GM10266 (cell line): ENCODE measurements around the gene SLC9A9.

ENCODE experiments used
- DNase-seq: peaks from one replicate; pipeline ENCODE4 v3.0.0; 2012; ENCODE audit errors: extremely low spot score
- CTCF ChIP-seq: IDR thresholded peaks from 2 replicates; pipeline ENCODE4 v1.5.1; 2012; ENCODE audit warnings: mild to moderate bottlenecking, low read depth; ENCODE audit not compliant: control insufficient read depth, insufficient read depth; ENCODE audit errors: missing control alignments

The SLC9A9 gene

GRCh38 chr3:143447491-143447890 is 400.8 kb downstream of the SLC9A9 start:
- no peak for DNase-seq
- TF ChIP-seq CTCF: no peak

DNA sequence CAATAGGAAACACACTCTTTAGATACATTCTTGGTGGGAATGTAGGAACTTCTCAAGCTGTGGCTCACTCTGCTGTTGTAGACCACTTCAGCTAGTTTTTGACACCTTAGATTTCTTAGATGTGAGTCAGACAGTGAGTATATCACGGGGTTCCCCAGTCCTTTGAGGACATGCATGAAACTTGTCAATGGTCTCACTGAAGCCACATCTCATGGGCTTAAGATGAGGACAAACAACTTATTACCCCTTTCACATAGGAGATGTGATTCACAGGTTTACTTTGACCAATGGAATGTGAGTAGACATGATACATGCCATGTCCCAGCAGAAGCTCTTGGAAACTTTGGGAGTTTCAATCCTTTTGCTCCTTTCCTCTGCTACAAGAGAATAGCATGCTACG is 403.1 kb downstream of the SLC9A9 start:
- TF ChIP-seq CTCF: no peak
- peak; percentile 52 for DNase-seq

GRCh38 chr3:143443851-143444331 is 404.4 kb downstream of the SLC9A9 start:
- TF ChIP-seq CTCF: no peak
- DNase-seq: no peak

DNA sequence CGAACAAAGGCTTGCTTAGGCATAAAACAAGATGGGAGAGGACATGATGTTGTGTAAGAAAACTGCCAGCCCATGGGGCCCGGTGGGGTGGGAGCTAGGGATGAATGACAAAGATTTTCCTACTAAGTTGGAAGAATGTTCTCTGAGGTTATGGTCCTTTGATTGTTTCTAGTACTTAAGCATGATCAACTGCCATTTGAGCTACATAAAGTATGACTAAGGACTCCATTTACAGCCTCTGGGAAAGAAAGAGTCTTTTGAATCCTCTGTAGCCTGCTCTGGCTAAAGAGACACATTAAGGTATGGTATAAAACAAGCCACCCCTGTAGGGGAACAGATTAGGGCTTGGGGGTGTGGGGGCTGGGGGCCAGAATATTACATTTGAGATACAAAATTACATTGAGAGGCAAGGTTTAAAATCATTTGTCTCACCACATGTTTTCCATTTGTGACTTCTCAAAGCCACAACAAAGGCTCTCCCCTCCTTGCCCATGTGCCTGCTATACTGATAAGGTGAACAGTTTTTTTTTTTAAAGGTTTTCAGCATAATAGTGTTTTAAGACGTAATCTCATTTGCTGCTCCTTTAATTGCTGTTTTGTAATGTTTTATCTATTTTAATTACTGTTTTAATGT is 405.3 kb downstream of the SLC9A9 start:
- no peak for TF ChIP-seq CTCF
- DNase-seq: no peak

DNA sequence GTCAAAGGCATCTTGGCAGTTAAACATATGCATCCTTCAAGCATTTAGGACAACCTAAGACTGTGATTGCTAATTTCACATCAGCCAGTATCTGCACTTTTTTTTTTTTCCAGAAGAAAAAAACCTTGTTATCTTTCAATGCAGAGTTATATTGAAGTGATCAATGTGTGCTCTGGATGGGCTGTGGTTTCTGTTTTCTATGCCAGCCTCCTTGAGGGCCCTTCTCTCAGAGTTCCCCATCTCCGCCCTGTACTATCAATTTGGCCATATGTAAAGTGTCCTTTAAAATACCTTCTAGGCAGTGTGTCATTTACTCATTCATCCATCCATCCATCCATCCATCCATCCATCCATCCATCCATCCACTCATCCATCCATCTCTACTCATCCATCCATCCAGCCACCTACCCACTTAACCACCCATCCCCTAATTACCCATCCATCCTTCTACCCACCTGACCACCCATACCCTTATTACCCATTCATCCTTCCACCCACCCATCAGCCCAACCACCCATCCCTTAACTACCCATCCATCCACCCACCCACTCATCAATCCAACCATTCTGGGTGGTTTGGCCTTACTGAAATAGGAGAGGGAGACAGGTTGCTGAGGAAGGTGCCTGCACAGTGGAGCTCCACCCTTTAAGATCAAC is 406.6 kb downstream of the SLC9A9 start:
- DNase-seq: no peak
- no peak for TF ChIP-seq CTCF

GRCh38 chr3:143439817-143440216 is 408.5 kb downstream of the SLC9A9 start:
- TF ChIP-seq CTCF: no peak
- DNase-seq: no peak

DNA sequence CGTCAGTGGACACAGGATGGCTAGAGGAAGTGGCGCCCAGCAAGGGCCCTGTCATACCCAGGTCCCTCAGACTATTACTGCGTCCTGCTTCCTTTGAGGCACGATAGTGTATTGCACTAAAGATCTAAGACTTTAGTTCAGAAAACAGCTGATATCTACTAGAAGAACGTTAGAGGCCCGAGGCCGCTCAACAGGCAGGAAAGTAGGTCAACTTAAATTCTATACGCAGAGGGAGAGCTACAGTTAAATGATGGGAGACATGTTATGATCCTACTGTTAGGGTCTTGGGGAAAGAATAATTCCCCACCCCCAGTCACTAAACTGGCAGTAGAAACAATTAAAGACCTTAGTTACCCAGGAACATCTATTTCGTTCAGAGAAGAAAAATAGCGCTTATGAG is 410.9 kb downstream of the SLC9A9 start:
- DNase-seq: no peak
- TF ChIP-seq CTCF: no peak
